HG02840 (cell line): ENCODE results near the gene DIAPH2.
A peak's percentile ranks its signal among the peaks of the same experiment; 100 is the strongest.

ENCODE experiments used
- ATAC-seq: cut with Tn5 transposase; IDR thresholded peaks from one replicate; pipeline ENCODE4 v1.9.1; 2021; ENCODE audit warnings: mild to moderate bottlenecking, moderate library complexity, moderate number of reproducible peaks; ENCODE audit not compliant: unreplicated experiment, low FRiP score

The DIAPH2 gene

DNA sequence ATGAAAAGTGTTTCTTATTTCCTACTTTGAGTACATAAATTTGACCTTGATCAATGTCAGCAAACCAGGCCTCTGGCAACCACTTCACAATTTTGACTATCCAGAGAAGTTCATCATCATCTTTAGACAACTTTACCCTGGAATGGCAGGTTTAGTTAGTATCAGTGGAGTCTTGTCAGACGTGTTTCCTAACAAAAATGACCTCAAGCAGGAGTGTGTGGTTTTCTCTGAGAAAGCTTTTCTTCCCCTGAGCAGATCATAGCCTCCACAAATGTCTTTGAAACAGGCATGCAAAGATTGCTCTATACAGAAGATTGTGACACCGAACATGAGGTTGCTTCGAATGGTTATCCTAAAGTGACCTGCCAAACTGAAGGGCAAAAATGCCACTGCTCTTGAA, 841.3 kb downstream of the DIAPH2 start:
- ATAC-seq, result no peak

DNA sequence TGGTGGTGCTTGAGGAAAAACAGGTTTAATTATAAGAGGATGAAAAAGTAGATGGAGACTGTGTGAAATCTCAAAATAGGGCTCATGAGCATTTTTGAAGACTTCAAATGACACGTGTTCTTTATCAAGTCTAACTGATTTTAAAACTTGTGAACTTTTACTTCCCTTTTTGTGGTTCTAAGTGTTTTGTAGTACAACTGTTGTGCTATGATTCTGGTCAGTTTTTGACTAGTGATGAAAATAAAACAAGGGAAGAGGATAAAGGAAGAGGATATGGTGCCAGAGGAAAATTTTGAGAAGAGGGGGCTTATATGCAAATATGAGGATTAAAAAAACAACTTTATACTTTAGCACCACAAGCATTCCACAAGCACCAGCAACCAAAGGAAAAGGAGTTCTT, 843.1 kb downstream of the DIAPH2 start:
- ATAC-seq, result no peak

DNA sequence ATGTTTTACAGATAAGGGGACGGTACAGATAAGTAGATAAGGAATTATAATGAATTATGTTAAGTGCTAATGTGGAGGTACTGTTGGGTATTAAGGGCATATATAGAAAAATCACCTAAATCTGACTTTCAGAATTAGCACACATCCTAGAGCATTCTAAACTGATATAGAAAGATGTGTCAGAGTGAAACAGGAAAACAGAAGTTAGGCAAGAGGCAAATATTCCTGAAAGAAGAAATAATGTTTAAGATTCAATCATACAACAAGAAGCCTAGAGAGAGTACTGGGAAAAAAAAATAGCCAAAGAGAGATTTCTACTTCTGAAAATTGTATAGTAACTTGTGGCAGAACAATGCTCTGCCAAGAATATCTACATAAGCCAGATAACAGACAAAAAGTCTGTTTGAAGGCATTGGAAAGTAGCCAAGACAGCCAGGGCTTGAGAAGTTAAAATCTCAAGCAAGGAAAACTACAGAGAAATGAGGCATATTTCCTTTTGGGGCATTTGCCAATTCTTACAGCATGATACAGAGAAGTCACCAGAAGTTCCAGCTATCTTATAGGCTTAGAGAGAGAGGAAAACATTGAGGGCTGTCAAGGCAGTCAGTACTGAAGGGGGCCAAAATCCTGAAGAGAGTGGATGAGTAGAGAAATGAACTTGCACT, 845.0 kb downstream of the DIAPH2 start:
- no peak for ATAC-seq

DNA sequence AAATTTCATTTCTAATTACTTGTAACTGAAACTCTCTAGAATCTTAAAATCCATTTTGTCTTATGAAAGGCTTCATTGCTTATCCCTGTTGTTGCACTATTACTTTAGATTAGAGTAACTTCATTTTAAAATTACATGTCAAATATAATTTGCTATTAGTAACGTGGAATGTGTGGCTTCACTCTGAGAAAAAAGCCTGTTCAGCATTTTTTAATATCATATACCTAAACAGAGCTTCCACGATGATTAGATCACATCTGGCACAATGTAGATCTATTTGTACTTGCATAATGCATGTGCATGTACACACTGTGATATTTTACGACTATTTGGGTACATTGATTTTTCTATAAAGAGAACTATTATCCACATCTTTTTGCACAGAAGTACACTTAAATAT, 847.2 kb downstream of the DIAPH2 start:
- ATAC-seq, result no peak

DNA sequence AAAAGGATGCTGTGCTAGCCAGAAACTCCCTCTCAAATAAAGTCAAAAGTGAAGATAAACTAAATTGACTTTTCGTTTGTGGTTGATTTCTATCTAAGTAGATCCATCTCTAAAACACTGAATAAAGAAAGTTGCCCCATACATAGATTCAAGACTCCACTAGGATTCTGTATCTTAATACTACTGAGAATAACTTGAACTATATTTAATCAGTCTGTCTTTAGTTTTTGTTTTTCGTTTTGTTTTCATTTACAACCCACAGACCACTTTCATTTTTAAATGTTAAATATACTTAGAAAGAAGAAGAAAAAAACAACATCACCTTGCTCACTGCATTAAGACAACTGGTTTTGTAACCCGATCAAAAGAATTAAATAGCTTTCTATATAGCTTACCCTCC, 854.1 kb downstream of the DIAPH2 start:
- no peak for ATAC-seq

DNA sequence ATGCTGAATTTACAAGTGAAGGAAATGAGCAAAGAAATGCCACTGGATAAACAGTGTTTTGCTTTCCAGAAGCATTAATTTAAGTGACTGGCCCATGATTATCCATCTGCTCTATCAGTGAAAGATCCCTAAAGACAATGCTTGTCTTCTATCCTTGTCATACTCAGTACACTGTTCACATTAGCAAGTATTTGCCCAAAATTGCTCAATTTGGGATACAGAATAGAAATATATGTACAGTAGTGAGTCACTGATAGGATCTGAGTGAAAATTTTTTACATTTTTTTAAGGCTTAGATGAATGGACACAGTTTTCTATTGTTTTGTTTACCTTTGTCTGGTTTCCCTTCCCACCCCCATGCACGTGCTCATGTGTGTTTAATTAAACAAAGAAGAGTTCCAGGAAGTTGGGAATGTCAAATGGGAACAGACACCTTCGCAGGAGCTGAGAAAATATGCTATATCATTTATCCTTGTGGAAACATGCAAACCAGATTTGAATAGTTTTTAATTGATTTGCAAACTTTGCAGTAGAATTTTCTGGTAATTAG, 855.4 kb downstream of the DIAPH2 start:
- no peak for ATAC-seq

DNA sequence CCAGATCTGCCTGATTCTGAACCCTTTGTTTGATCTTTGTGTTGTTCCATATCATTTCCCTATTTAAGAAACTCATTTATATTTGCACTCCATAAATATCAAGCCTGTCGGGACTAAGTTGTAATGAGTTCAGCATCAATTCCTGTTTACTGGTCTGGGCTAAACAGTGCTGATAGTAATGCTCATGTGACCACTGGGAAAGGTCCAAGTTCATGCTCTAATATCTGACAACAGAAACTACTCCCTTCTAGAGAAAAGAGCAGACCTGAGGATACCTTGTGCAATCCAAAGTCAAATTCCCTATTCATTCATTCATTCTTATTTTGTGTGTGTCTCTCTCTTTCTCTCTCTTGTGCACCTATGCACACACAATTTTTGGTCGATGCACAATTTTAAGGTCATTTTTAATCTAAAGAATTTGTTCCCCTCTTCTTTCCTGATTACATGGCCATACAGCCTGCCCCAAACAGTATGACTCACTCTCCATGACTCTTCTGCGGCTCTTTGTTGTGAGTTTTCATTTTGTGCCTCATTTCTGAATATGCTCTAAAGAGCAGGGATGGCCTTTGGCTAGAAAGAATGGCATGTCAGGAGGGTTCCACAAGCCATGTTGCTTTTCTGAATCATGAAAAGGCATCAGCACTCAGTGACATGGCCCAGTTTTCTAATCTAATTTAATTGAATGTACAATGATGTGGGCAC, 863.4 kb downstream of the DIAPH2 start:
- no peak for ATAC-seq

DNA sequence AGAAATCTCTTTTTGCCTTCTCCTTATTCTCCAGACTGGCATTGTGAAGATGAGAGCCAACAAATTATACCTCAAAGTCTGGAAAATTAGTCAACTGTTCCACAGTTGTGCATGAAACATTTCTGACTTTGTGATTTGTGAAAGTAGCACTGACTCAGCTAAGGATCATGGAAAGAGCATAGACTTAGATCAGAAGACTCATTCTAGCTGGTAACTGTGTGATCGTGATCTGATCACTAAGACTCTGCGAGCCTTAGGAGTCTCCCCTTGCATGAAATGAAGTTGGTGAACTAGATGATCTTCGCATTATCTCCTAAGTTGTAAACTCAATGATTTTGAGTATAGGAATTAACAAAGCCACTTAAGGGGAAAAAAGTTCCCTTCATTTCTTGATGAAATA, 867.2 kb downstream of the DIAPH2 start:
- ATAC-seq, result no peak

DNA sequence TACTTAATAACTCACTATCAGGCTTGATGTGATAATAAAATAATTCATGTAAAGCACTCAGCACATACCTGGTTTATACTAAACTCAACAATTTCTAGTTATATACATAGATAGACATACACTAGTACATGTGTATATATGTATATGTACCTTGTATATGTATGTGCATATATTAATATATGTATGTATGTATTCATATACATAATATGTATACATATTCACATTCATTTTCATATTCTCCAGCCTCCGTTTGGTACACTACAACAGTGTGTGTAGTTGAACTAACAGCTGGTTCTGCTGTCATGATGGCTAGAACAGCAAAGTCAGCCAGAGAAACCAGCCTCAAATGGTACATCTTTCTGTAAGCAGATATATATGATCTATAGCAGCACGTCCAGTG, 869.2 kb downstream of the DIAPH2 start:
- no peak for ATAC-seq

DNA sequence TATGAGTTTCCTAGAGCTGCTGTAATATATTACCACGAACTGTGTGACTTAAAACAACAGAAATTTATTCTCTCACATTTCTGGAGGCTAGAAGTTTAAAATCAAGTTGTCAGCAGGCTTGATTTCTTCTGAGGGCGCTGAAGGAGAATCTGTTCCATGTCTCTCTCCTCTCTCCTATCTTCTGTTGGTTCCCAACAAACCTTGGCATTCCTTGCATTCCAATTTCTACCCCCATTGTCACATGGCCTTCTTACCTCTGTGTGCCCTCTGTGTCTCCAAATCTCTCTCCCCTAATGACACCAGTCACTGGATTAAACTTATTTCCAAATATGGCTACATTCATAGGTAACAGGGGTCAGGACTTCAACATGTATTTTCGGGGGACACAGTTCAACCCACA, 871.7 kb downstream of the DIAPH2 start:
- ATAC-seq, result no peak

DNA sequence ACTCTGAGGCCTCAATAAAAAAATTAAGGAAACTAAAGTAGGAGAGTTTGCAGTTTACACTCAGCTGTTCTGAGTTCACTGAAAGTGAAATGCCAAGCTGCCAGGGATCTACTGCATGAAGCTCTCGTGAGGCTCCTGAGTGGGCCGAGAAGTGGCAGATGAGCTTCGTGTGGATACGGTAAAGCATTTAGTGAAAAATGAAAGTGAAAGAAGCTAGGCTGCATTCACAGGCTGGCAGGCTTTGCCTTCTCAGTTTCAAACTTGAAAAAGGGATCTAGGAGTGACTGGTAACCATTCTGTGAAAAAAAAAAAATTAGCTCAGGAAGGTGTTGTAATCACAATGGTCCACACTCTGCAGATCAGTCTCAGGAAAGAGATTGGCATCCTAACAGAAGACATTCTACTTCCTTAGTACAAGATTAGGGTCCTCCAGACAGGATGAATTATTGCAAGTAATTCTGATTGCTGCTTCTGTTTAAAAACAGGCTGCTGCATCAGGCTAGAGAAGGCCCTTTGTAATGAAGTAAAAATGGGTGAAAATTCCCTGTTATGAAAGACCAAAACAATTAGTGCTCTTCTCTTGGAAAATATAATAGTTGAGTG, 879.0 kb downstream of the DIAPH2 start:
- ATAC-seq, result peak; percentile 96

DNA sequence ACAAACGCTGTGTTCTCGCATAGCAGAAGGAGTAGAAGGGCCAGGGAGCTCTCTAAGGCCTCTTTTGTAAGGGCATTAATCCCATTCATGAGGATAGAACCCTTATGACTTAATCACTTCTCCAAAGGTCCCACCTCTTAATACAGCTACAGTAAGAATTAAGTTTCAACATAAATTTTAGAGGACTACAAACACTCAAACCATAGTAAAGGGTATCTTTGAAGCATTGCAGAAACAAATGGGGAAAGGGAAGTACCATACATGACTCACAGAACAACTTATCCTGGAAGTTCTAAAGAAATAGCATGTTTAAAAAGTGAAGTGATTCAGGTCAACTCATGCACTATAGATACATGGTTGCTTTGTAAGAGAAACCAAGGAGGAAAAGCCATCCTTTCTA, 879.9 kb downstream of the DIAPH2 start:
- no peak for ATAC-seq

DNA sequence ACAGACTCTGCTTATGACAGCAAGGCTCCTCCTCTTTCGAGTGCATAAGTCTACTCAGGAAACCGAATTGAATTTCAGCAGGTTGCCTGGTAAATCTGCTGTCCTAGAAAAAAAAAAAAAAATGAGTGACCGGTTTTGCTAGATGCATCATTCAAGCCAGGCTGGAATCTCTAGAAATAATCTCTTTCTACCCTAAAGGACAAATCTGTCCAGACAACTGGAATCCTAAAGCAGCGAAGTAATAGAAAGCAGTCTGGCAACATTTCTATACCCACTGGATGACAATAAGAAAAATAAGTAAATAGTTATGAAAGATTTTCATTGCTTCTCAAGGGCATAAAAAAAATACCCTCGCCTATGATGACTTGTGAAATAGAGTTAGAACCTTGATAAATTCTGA, 902.5 kb downstream of the DIAPH2 start:
- no peak for ATAC-seq

DNA sequence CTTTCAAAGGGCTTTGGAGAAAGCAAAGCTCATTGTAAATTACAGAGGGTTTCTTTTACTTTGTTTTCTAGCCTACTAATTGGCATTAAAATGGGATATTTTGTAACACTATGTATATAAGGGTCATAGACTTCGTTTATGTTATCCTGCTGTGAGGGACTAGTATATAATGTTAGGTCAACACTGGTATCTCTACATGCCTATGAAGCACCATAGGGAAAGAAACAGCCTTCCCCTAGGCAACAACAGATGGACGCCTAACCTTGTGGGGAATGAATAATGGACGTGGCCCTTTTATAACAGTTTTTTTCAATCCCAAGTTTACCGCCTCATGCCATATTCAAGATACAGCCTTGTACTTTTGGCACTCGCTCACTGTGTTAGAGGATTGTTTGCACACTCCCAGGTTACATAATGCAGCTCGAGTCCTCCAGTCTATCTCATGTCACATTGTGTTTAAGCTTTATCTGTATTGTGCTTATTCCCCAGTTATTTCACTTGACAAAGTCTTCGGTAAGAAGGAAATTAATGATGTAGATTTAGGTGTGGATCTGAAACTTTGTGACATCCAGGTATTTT, 910.1 kb downstream of the DIAPH2 start:
- no peak for ATAC-seq

DNA sequence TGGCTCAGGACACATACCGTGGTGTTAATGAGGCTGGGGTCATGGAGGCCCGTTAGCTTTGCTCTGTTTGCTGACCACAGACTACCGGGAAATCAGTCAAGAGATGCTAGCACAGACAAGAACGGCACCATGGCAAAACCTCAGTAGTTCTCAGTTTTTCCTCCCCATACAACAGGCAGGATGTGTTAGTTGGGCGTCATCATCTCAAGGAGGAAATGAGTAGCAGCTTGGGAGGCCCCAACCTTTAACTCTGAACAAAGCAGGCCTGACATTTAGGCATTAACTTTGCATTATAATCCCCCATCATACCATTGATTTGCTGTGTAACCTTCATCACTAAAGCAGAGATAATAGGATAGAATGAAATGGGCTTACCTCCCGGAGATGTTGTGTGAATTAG, 913.3 kb downstream of the DIAPH2 start:
- ATAC-seq, result no peak

DNA sequence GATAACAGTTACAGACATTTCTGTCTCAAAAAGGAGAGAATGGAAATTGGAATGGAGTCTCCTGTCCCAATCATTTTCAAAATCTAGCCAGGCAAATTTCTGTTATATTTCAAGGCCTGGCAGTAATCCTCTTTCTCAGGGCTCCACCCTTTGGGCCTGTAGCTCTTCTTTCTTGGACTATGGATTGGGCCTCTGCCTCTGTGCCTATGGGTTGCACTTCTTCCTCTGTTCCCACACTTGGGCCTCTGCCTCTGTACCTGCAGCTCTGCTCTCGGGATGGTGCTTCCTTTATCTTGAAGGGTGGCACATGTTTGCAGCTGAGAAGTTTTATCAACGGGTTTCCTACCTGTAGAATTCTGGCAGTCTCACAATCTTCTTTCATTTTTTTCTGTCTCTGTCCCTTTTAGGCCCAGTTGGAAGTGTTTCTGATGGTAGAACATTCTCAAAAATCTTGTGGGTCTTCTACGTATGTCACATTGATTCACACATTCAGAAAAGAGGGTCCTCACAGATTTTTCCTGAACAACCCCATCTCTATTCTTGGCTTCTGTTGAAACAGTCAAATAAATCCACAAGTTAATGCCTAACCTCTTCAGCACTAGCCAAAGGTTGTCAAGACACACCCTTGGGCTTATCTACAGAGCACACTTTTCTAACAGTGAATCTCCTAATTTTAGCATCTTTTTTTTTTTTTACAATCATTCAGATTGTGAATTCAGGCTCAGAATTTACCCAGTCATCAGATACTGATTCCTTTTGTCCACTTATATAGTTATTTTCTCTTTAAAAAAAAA, 918.0 kb downstream of the DIAPH2 start:
- no peak for ATAC-seq

DNA sequence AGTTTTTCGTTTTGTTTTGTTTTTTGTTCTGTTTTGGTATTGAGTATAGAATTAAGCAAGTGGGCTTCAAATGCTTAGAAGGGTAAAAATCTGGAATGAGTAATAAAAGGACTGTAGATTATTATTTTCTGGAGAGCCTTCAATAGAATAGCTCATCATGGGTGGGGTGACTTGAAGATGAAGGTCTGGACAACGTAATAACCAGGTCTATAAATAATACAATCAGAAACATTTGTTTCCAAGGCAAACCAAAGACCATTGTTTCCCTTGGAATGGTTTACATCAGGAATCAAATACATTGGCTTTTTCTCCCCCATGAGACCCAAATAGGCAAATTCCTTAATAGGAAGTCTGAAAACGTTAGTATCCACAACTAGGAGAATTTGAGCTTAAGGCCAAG, 920.6 kb downstream of the DIAPH2 start:
- no peak for ATAC-seq

DNA sequence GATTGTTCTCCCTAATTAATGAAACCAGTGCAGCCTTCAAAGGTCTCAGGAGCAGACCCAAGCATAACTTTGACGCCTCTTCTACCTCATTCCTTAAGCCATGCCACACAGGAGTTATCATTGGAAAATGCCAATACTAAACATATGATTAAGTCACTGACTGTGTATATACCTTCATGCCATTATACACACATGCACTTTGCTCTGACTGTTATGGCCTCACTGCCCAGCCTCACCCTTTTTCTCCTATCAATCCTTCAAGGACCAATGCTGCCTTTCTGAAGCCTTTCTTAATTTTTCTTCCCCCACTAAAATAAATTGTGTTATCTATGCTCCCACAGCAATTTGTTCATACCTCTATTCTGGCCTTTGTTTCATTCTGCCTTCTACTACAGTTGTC, 924.7 kb downstream of the DIAPH2 start:
- no peak for ATAC-seq

DNA sequence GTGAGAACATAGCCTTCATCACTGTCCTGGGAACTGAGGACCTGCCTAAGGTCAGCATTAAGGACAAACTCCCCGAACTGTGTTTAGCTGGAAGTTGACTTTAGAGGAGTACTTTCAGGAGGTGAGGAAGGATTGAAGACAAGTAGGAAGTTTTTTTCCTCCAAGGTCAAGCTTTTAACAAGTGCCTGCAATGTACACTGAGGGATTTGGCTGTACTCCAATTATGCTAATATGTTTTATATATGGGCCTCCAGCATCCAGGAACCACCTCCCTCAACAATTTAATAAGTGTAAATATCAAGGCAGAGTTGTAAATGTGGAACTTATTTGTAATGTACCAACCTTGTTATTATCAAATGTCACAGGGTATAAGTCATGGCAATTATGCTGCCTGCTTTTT, 925.3 kb downstream of the DIAPH2 start:
- ATAC-seq, result no peak

DNA sequence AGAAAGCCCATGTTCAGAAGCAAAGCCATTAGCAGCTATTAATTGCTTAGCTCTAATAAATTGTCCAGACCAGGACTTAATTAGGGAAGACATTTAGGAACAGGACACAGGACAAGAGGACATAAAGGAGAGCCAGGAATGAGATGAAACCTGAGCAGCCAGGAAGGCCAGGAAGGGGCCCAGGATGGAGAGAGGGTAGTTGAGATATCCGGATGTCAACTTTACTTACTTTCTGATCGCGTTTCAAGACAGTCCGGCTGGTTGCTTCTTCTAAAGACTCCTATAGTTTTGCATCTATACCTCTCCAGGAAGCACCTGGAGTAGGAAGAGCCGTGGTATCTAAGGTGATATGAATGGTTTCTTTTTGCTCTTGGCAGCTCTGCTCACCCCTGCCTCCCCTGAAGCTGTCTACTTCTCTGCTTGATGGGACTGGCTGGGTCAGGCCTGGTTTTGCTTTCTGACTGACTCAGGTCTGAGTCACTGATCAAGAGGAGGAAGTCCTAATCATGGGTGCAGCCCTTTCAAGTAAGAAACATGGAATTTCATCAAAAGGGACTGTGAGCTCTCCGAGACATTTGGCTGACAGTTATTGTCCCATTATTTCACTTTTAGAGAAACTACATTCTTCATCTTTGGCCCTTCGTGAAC, 932.4 kb downstream of the DIAPH2 start:
- no peak for ATAC-seq
